Measurements from ENCODE around the gene ZNF768.

DNA sequence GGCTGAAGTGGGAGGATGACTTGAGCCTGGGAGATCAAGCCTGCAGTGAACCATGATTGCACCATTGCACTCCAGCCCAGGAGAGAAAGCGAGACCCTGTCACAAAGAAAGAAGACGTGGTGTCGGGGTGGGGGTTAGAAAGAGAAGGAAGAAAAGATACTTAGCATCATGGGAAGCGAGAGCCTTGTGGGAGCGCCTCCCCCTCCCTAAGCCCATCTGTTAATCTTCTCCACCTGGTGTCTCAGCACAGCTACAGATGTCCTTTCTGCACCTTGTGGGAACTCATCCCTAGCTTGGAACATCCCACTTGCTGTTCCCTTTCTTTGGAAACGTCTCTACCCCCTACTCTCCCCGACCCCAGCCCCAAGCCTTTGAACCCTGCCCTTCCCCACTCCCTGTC is 39.2 kb upstream of the ZNF768 start:
- TF ChIP-seq GATA2 (IDR thresholded peaks at IDR 0.05; ENCODE audit: low read depth, low read length) (no peak), GATA3 (IDR thresholded peaks at IDR 0.05; ENCODE audit: low read depth, low read length) (no peak)
